Activated CD4-positive, alpha-beta T cell treated with anti-CD3 and anti-CD28 coated beads, Interleukin-2, amount 50 U/mL, for 1 hour (primary cell): Measurements from ENCODE around the gene PPP2R3A.
"Not testable (repeated sequence)": the region's sequence is repeated elsewhere in the genome, so short reads cannot be mapped to it uniquely, and the experiment has no call there.

Experiments
- DNase-seq: peaks from one replicate; pipeline ENCODE4 v3.0.0-alpha.2; 2020

The PPP2R3A gene

GRCh38 chr3:136114421-136114820 is 148.9 kb downstream of the PPP2R3A start:
- no peak for DNase-seq

- DNase-seq, result not testable (repeated sequence)
Measured at GRCh38 chr3:136119332-136119731, 153.8 kb downstream of the PPP2R3A start.

- not testable (repeated sequence) for DNase-seq
Measured at GRCh38 chr3:136119783-136120182, 154.3 kb downstream of the PPP2R3A start.

GRCh38 chr3:136120373-136121348 is 155.1 kb downstream of the PPP2R3A start:
- DNase-seq, result no peak

GRCh38 chr3:136122006-136122405 is 156.5 kb downstream of the PPP2R3A start:
- DNase-seq, result no peak

GRCh38 chr3:136131647-136132046 is 166.1 kb downstream of the PPP2R3A start:
- not testable (repeated sequence) for DNase-seq

- DNase-seq, result no peak
Measured at GRCh38 chr3:136134091-136134490, 168.6 kb downstream of the PPP2R3A start.

GRCh38 chr3:136135039-136135802 is 169.7 kb downstream of the PPP2R3A start:
- DNase-seq, result no peak

- no peak for DNase-seq
Measured at GRCh38 chr3:136136454-136136853, 170.9 kb downstream of the PPP2R3A start.

- DNase-seq, result no peak
Measured at GRCh38 chr3:136141291-136141785, 175.8 kb downstream of the PPP2R3A start.

GRCh38 chr3:136141891-136142290 is 176.4 kb downstream of the PPP2R3A start:
- no peak for DNase-seq

GRCh38 chr3:136142592-136142991 is 177.1 kb downstream of the PPP2R3A start:
- DNase-seq, result no peak

- DNase-seq, result not testable (repeated sequence)
Measured at GRCh38 chr3:136144397-136144796, 178.9 kb downstream of the PPP2R3A start.

- no peak for DNase-seq
Measured at GRCh38 chr3:136146981-136147729, 181.6 kb downstream of the PPP2R3A start.

GRCh38 chr3:136149667-136150066 is 184.1 kb downstream of the PPP2R3A start:
- no peak for DNase-seq

- DNase-seq, result no peak
Measured at GRCh38 chr3:136151219-136151618, 185.7 kb downstream of the PPP2R3A start.

GRCh38 chr3:136152176-136152843 is 186.8 kb downstream of the PPP2R3A start:
- no peak for DNase-seq

GRCh38 chr3:136152963-136153362 is 187.4 kb downstream of the PPP2R3A start:
- DNase-seq, result no peak

GRCh38 chr3:136161516-136161915 is 196.0 kb downstream of the PPP2R3A start:
- no peak for DNase-seq

GRCh38 chr3:136162322-136162721 is 196.8 kb downstream of the PPP2R3A start:
- no peak for DNase-seq

GRCh38 chr3:136163607-136164006 is 198.1 kb downstream of the PPP2R3A start:
- not testable (repeated sequence) for DNase-seq

GRCh38 chr3:136166507-136166906 is 201.0 kb downstream of the PPP2R3A start:
- no peak for DNase-seq
